K562 (cell line): Measurements from ENCODE around the gene NMS. TPM values are rescaled to one million over a fixed set of nuclear protein-coding genes. Genes with fewer than 3 reads are reported as not detected.

Experiments used
- ATAC-seq: fragments of 200-7000 bp; cut with Tn5 transposase; 3 replicates; pipeline ENCODE4 v1.9.1; 2020; ENCODE audit warnings: moderate library complexity
- BruUV-seq: library from RNA; stranded (reverse); fragments of 400-500 nt; replicated peaks from 2 replicates; lab custom pipeline; 2021; lab: Mats Ljungman, UMichigan
- CTCF ChIA-PET: fragments of 300-600 bp; formaldehyde crosslinking; extraction: SDS; loops from one replicate; lab custom pipeline; 2021; ENCODE audit warnings: low intra/inter-chr PET ratio; lab: Yijun Ruan, JAX
- POLR2A ChIA-PET: fragments of 300-600, 350-650 bp; sonication (Branson Sonifier 250); formaldehyde crosslinking; extraction: SDS; loops from one replicate; lab custom pipeline; 2021; ENCODE audit warnings: antibody characterized with exemption, inconsistent platforms; lab: Yijun Ruan, JAX
- DNase-seq, 4 experiments: peaks; one replicate each; pipeline versions ENCODE4 v3.0.0 to v3.0.0-alpha.2; 2011 to 2018; ENCODE audit warnings: low spot score in 3 of 4, mixed read lengths in 3 of 4; ENCODE audit errors: extremely low read depth in 1 of 4
- FAIRE-seq: peaks from 2 replicates; lab custom pipeline; 2011; peaks lifted over from hg19 to GRCh38; lab: Jason Lieb, UNC
- H2AFZ ChIP-seq: 2 replicates; pipeline ENCODE4 v1.6.0; 2011; ENCODE audit warnings: low read depth, low read length, control low read depth, inconsistent platforms
- H3K27ac ChIP-seq: fragments of 200-600 bp; 3 replicates; pipeline ENCODE4 v1.8.0; 2011; ENCODE audit warnings: low read depth, mild to moderate bottlenecking, control low read depth, inconsistent platforms, low read length, moderate library complexity, mixed read lengths; ENCODE audit errors: extremely low read depth
- H3K27me3 ChIP-seq, 2 experiments: fragments of 300-600 bp in 1 of 2; 2 replicates in 1 of 2; 3 replicates in 1 of 2; pipeline versions ENCODE4 v1.6.0 to v1.8.0; 2011; ENCODE audit warnings: inconsistent platforms in 2 of 2, low read length in 2 of 2, mild to moderate bottlenecking in 1 of 2, mixed read lengths in 1 of 2, moderate library complexity in 1 of 2; ENCODE audit not compliant: control insufficient read depth in 2 of 2, insufficient read depth in 2 of 2
- H3K36me3 ChIP-seq: fragments of 300-600 bp; 3 replicates; pipeline ENCODE4 v1.8.0; 2011; ENCODE audit warnings: mild to moderate bottlenecking, low read length, inconsistent platforms; ENCODE audit not compliant: control insufficient read depth, insufficient read depth
- H3K4me1 ChIP-seq, 2 experiments: fragments of 200-600 bp in 1 of 2; replicated peaks in 1 of 2; 2 replicates in 1 of 2; 3 replicates in 1 of 2; pipeline versions ENCODE4 v1.5.1 to v1.8.0; 2011; ENCODE audit warnings: inconsistent platforms in 2 of 2, low read length in 2 of 2, mild to moderate bottlenecking in 1 of 2, mixed read lengths in 1 of 2, moderate library complexity in 1 of 2; ENCODE audit not compliant: control insufficient read depth in 2 of 2, insufficient read depth in 2 of 2
- H3K4me2 ChIP-seq: 2 replicates; pipeline ENCODE4 v1.6.1; 2011; ENCODE audit warnings: low read length, control low read depth, inconsistent platforms, mixed read lengths; ENCODE audit not compliant: insufficient read depth
- H3K4me3 ChIP-seq: fragments of 200-600 bp; sonication (generic), shearing (Covaris generic); 2 replicates; pipeline ENCODE4 v1.5.1; 2016; ENCODE audit warnings: control low read depth, inconsistent platforms
- H3K79me2 ChIP-seq: fragments of 200-600 bp; 3 replicates; pipeline ENCODE4 v1.8.0; 2011; ENCODE audit warnings: low read length, inconsistent platforms; ENCODE audit not compliant: control insufficient read depth, insufficient read depth
- H3K9ac ChIP-seq, 2 experiments: 2 replicates each; pipeline versions ENCODE4 v1.6.0 to v1.6.1; 2011; ENCODE audit warnings: low read depth in 2 of 2, low read length in 2 of 2, control low read depth in 1 of 2, inconsistent platforms in 1 of 2, mild to moderate bottlenecking in 1 of 2, mixed read lengths in 1 of 2; ENCODE audit not compliant: insufficient read depth in 1 of 2
- H3K9me1 ChIP-seq: one replicate; pipeline ENCODE4 v1.6.0; 2011; ENCODE audit warnings: inconsistent platforms, mild to moderate bottlenecking, low read length, moderate library complexity; ENCODE audit not compliant: control insufficient read depth, insufficient read depth
- H3K9me3 ChIP-seq: replicated peaks from 2 replicates; pipeline ENCODE4 v1.5.1; 2011; ENCODE audit warnings: low read depth, low read length, inconsistent platforms; ENCODE audit not compliant: control insufficient read depth, insufficient read depth
- H4K20me1 ChIP-seq: replicated peaks from 2 replicates; pipeline ENCODE4 v1.6.1; 2011; ENCODE audit warnings: low read length, inconsistent platforms, mixed read lengths; ENCODE audit not compliant: control insufficient read depth, insufficient read depth
- BRF1 ChIP-seq: IDR thresholded peaks from 3 replicates; pipeline ENCODE4 v1.6.1; 2011; ENCODE audit warnings: borderline replicate concordance, mild to moderate bottlenecking; ENCODE audit not compliant: insufficient read length; ENCODE audit errors: extremely low read depth
- CBX8 ChIP-seq: fragments of 200-600 bp; sonication (generic); IDR thresholded peaks from 2 replicates; pipeline ENCODE4 v1.6.1; 2012; ENCODE audit warnings: borderline replicate concordance, mixed run types, low read depth, mild to moderate bottlenecking, moderate library complexity, mixed read lengths, low read length, control low read depth, inconsistent platforms; ENCODE audit not compliant: poor library complexity, severe bottlenecking; ENCODE audit errors: extremely low read depth
- CCAR2 ChIP-seq: fragments of 200-400 bp; formaldehyde crosslinking; IDR thresholded peaks from 2 replicates; pipeline ENCODE4 v1.6.1; 2017; ENCODE audit warnings: mild to moderate bottlenecking, low read depth, low read length
- CHD2 ChIP-seq: IDR thresholded peaks from 2 replicates; pipeline ENCODE4 v1.6.1; 2011; ENCODE audit warnings: low read depth, low read length
- ELF4 ChIP-seq: fragments of 450-650 bp; formaldehyde crosslinking; IDR thresholded peaks from 2 replicates; pipeline ENCODE4 v1.4.0; 2022; ENCODE audit warnings: missing genetic modification characterization
- NCOA2 ChIP-seq, 2 experiments: fragments of 450-650 bp; IDR thresholded peaks; 2 replicates each; pipeline ENCODE4 v1.6.1; 2018; ENCODE audit warnings: mild to moderate bottlenecking in 2 of 2, moderate library complexity in 1 of 2; ENCODE audit not compliant: partially characterized antibody in 2 of 2
- PHF20 ChIP-seq: fragments of 450-650 bp; IDR thresholded peaks from 2 replicates; pipeline ENCODE4 v1.6.1; 2018; ENCODE audit not compliant: partially characterized antibody
- RBM17 ChIP-seq: fragments of 200-400 bp; formaldehyde crosslinking; IDR thresholded peaks from 2 replicates; pipeline ENCODE4 v1.6.1; 2017; ENCODE audit warnings: low read depth, mild to moderate bottlenecking, low read length, borderline replicate concordance
- ZBTB1 ChIP-seq: sonication (generic); formaldehyde crosslinking; IDR thresholded peaks from 2 replicates; pipeline ENCODE4 v1.8.1; 2023; ENCODE audit warnings: missing genetic modification reagents, low read depth, mild to moderate bottlenecking, borderline replicate concordance
- WGBS: fragments of 100-300 bp; shearing (Covaris generic); methylation state at CpG from one replicate; pipeline ENCODE4 v1.1.6; 2016; ENCODE audit warnings: low coverage, mixed read lengths; ENCODE audit not compliant: insufficient coverage; ENCODE audit errors: missing lambda C conversion rate; 5-methylcytosine and 5-hydroxymethylcytosine counted together
- in situ Hi-C: fragments of 300-500 bp; cut with MboI; formaldehyde crosslinking; loops from 4 replicates; pipeline ENCODE4 v1.15.0; 2018; ENCODE audit warnings: inconsistent platforms, mixed read lengths
- intact Hi-C: fragments of 100-400 bp; cut with micrococcal nuclease; formaldehyde crosslinking; loops from 2 replicates; pipeline ENCODE4 v1.14.2; 2022
- polyA plus RNA-seq, 8 experiments: library from polyadenylated mRNA; depleted of rRNA in 4 of 8; stranded (reverse) in 5 of 8; unstranded in 3 of 8; fragments of >200 nt; fragmentation: Nextera tagmentation in 2 of 8; fragmentation: Illumina TruSeq in 1 of 8; extraction: Ambion mirVana in 2 of 8; extraction: Trizol in 1 of 8; gene quantifications; 2 replicates each; pipeline versions ENCODE4 v1.2.1 to v1.2.3, GENCODE V29; 2011 to 2014; ENCODE audit warnings: inconsistent platforms in 1 of 8, missing spikeins in 1 of 8
- total RNA-seq, 7 experiments: library from RNA; depleted of rRNA in 6 of 7; stranded (reverse); fragments of >200 nt in 6 of 7; fragmentation: Illumina TruSeq in 2 of 7; extraction: Trizol in 2 of 7; gene quantifications; 2 replicates each; pipeline versions ENCODE4 v1.2.1 to v1.2.3, GENCODE V29; 2011 to 2021; ENCODE audit warnings: low replicate concordance in 1 of 7
- TF ChIP-seq, protein P1 (sequence below): fragments of 250-450 bp; sonication (Bioruptor Pico); IDR thresholded peaks from 2 replicates; pipeline ENCODE4 v1.4.0; 2020; ENCODE audit warnings: mild to moderate bottlenecking, moderate library complexity
- TF ChIP-seq, protein P2 (sequence below): sonication (generic); formaldehyde crosslinking; IDR thresholded peaks from 2 replicates; pipeline ENCODE4 v1.8.1; 2022; ENCODE audit warnings: missing genetic modification reagents

The NMS gene
- total and polyA plus RNA-seq, 9 of the 15 experiments (the other 6 are each of a cell fraction or from before 2014, with no cell fraction given): not detected

DNA sequence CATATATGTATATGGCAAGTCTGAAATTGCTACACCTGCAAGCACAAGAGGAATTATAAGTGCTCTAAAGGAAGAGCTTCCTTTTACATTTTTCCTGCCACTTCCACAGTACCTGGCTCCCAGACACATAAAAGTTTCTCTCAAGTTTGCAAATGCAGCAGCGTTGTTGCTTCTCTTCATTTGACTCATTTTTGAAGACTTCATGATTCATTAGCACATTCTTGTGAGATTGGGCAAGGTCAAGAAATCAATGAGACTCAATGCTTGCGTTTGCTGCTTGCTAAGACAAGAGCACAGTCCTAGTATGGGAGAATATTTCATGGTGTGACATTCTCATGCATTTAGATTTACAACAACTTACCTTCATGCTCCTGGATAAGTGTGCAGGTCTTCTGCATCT is 49.9 kb downstream of the NMS start:
- FAIRE-seq: no peak
- intact Hi-C loops (no loop called here), in situ Hi-C loops (no loop called here)
- no peak overlapping the region for H3K27ac ChIP-seq
- no peaks in the 10 kb centered on the region for H4K20me1 ChIP-seq
- no peaks in the 10 kb centered on the region for H3K9me3 ChIP-seq
- H3K79me2 ChIP-seq: no peaks in the 10 kb centered on the region
- 8% methylated on average over 2 of the region's 2 CpGs for WGBS
- POLR2A ChIA-PET: interaction anchor here (0.6 kb wide), 1 partner anchor 1813 kb away, joined by 3 read pairs; no protein-coding TSS in a partner anchor
- TF ChIP-seq BRF1: no peak
- TF ChIP-seq, all 486 proteins: peak for 0
- CTCF ChIA-PET: no interaction called here
- BruUV-seq: no TSS peak
- ATAC-seq: no peak
- no peak overlapping the region for H3K4me3 ChIP-seq
- no peak overlapping the region for H3K9ac ChIP-seq
- peaks cover 0 to 4% of the 10 kb centered on the region in 2 experiments; a peak in 1 of 5 replicates for H3K27me3 ChIP-seq
- peaks cover 0 to 8% of the 10 kb centered on the region in 2 experiments; a peak in 3 of 5 replicates for H3K4me1 ChIP-seq
- no peak for DNase-seq
- H3K9me1 ChIP-seq: no peaks in the 10 kb centered on the region
- H3K4me2 ChIP-seq: no peak overlapping the region
- H3K36me3 ChIP-seq: no peaks in the 10 kb centered on the region
- H2AFZ ChIP-seq: no peak overlapping the region

DNA sequence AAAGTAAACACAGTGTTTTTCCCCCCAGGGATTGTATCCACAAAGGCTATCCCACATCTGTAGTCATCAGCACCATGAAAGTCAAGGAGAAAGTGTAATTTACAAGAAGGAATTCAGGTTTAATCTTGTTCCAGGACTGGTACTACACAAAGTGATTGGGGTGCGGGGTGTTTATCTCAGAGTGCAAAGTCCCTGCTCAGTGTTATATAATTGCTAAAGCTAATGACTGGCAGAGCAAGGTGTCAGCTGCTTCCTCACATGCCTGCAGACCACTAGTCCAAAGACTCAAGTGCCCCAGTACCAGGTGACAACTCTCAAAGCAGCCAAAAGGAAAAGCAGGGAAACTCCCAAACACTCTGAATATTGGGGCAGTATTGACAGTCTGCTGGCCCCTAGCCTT is 52.1 kb downstream of the NMS start:
- Histone ChIP-seq H3K27ac (no peak overlapping the region), H3K4me2 (no peak overlapping the region), H3K9me3 (no peaks in the 10 kb centered on the region), H3K4me3 (no peak overlapping the region), H3K79me2 (no peaks in the 10 kb centered on the region), H3K36me3 (no peaks in the 10 kb centered on the region), H3K4me1 (peaks cover 0 to 4% of the 10 kb centered on the region in 2 experiments; a peak in 1 of 5 replicates), H3K27me3 (peaks cover 0 to 4% of the 10 kb centered on the region in 2 experiments; a peak in 1 of 5 replicates), H3K9me1 (no peaks in the 10 kb centered on the region), H2AFZ (no peak overlapping the region), H3K9ac (no peak overlapping the region), H4K20me1 (no peaks in the 10 kb centered on the region)
- no peak for DNase-seq
- intact Hi-C loops: no loop called here
- in situ Hi-C loops: no loop called here
- no peak for ATAC-seq
- ChIA-PET CTCF (no interaction called here), POLR2A (no interaction called here)
- no TSS peak for BruUV-seq
- 12% methylated on average over 1 of the region's 1 CpG for WGBS
- no peak for FAIRE-seq
- TF ChIP-seq CBX8: no peak
- TF ChIP-seq ELF4 (CRISPR knock-in tag): no peak
- TF ChIP-seq, protein P1, sequence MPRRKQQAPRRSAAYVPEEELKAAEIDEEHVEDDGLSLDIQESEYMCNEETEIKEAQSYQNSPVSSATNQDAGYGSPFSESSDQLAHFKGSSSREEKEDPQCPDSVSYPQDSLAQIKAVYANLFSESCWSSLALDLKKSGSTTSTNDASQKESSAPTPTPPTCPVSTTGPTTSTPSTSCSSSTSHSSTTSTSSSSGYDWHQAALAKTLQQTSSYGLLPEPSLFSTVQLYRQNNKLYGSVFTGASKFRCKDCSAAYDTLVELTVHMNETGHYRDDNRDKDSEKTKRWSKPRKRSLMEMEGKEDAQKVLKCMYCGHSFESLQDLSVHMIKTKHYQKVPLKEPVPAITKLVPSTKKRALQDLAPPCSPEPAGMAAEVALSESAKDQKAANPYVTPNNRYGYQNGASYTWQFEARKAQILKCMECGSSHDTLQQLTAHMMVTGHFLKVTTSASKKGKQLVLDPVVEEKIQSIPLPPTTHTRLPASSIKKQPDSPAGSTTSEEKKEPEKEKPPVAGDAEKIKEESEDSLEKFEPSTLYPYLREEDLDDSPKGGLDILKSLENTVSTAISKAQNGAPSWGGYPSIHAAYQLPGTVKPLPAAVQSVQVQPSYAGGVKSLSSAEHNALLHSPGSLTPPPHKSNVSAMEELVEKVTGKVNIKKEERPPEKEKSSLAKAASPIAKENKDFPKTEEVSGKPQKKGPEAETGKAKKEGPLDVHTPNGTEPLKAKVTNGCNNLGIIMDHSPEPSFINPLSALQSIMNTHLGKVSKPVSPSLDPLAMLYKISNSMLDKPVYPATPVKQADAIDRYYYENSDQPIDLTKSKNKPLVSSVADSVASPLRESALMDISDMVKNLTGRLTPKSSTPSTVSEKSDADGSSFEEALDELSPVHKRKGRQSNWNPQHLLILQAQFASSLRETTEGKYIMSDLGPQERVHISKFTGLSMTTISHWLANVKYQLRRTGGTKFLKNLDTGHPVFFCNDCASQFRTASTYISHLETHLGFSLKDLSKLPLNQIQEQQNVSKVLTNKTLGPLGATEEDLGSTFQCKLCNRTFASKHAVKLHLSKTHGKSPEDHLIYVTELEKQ (CRISPR knock-in tag): no peak
- no peak for TF ChIP-seq RBM17
- TF ChIP-seq, protein P2, sequence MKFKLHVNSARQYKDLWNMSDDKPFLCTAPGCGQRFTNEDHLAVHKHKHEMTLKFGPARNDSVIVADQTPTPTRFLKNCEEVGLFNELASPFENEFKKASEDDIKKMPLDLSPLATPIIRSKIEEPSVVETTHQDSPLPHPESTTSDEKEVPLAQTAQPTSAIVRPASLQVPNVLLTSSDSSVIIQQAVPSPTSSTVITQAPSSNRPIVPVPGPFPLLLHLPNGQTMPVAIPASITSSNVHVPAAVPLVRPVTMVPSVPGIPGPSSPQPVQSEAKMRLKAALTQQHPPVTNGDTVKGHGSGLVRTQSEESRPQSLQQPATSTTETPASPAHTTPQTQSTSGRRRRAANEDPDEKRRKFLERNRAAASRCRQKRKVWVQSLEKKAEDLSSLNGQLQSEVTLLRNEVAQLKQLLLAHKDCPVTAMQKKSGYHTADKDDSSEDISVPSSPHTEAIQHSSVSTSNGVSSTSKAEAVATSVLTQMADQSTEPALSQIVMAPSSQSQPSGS: no peak
- no peak for TF ChIP-seq PHF20
- no peak for TF ChIP-seq ZBTB1 (CRISPR knock-in tag)
- no peak for TF ChIP-seq CHD2
- TF ChIP-seq CCAR2: no peak
- no peak for TF ChIP-seq NCOA2 (IDR thresholded peaks at IDR 0.05; ENCODE audit: partially characterized antibody in 2 of 2)
